Lower leg skin (tissue), 4 donors: Measurements from ENCODE around the gene CHST8. TPM values are rescaled to one million over a fixed set of nuclear protein-coding genes. Genes with fewer than 3 reads are reported as not detected.
"Not testable (repeated sequence)": the region's sequence is repeated elsewhere in the genome, so short reads cannot be mapped to it uniquely, and the experiment has no call there.

Experiments used
- DNase-seq, 2 donors: peaks; one replicate each; pipeline ENCODE4 v3.0.0-alpha.2; 2019; ENCODE audit warnings: low spot score in 2 of 2
- H3K4me3 ChIP-seq: fragments of 200-600 bp; sonication (generic); 2 replicates; pipeline ENCODE4 v1.5.1; 2017; ENCODE audit warnings: mild to moderate bottlenecking, low read depth; ENCODE audit not compliant: poor library complexity, severe bottlenecking
- CTCF ChIP-seq, 3 donors: fragments of 450-650 bp; IDR thresholded peaks; one replicate each; pipeline ENCODE4 v1.5.1; 2016; ENCODE audit warnings: antibody characterized with exemption in 3 of 3, mild to moderate bottlenecking in 3 of 3, moderate library complexity in 2 of 3
- POLR2A ChIP-seq, 2 donors: fragments of 450-650 bp; IDR thresholded peaks; one replicate each; pipeline ENCODE4 v1.6.1; 2016 to 2017; ENCODE audit warnings: antibody characterized with exemption in 2 of 2, mild to moderate bottlenecking in 1 of 2, moderate library complexity in 1 of 2
- WGBS, 2 donors: methylation state at CpG; one replicate each; pipeline ENCODE4 v1.1.5; 2018; 5-methylcytosine and 5-hydroxymethylcytosine counted together
- intact Hi-C: fragments of 100-400 bp; cut with DNase I; formaldehyde crosslinking; loops from one replicate; pipeline ENCODE4 v1.15.0; 2023; ENCODE audit warnings: low total_unique reads
- total RNA-seq, 4 donors: library from RNA; depleted of rRNA; stranded (reverse); fragments of >200 nt; gene quantifications; one replicate each; pipeline ENCODE4 v1.1.0, GENCODE V29; 2016

CHST8 gene
- total RNA-seq, 4 donors from 2014 or later, result 0.19 to 1.6 (median 0.37) TPM; not detected in 1

- WGBS, 2 donors, result 52 to 55% methylated on average over 16 of the region's 16 CpGs
- intact Hi-C loops, result no loop called here
- H3K4me3 ChIP-seq, result no peak overlapping the region
- TF ChIP-seq CTCF (IDR thresholded peaks at IDR 0.05) (no peak), POLR2A (IDR thresholded peaks at IDR 0.05) (no peak)
- peak in 1 of 2 donors; percentile 13 for DNase-seq
These were observed 19.1 kb upstream of the CHST8 start for GRCh38 chr19:33602576-33603204.

DNA sequence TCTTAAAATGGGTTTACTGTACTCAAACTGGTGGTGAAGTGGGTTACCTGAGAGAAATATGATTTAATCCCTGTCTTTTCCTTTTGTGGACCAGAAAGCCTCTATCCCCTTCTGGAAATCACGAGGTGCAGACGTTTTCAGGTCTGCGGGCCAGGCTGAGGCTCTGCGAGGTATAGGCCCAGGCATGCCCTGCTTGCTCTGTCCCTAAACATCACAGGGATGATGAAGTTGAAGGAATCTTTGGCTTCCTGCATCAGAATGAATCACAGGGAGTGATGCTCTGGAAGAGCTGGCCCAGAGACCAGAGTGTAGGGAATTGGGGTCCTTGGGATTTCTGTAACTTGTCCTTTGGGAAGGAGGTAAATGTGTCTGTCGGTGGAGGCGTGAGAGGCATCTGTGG lies 18.4 kb upstream of the CHST8 start:
- peak in 1 of 2 donors; percentile 14 for DNase-seq
- 39 to 52% methylated on average over 6 of the region's 6 CpGs for WGBS, 2 donors
- intact Hi-C loops, result no loop called here
- no peak for TF ChIP-seq POLR2A (IDR thresholded peaks at IDR 0.05)
- no peak overlapping the region for H3K4me3 ChIP-seq

- DNase-seq, result peak in 1 of 2 donors; percentile 29
- TF ChIP-seq CTCF (IDR thresholded peaks at IDR 0.05) (no peak), POLR2A (IDR thresholded peaks at IDR 0.05) (no peak)
- no peak overlapping the region for H3K4me3 ChIP-seq
- WGBS, 2 donors, result 66 to 71% methylated on average over 5 of the region's 5 CpGs
- intact Hi-C loops, result no loop called here
These were observed 17.1 kb upstream of the CHST8 start for GRCh38 chr19:33604651-33605050.

DNA sequence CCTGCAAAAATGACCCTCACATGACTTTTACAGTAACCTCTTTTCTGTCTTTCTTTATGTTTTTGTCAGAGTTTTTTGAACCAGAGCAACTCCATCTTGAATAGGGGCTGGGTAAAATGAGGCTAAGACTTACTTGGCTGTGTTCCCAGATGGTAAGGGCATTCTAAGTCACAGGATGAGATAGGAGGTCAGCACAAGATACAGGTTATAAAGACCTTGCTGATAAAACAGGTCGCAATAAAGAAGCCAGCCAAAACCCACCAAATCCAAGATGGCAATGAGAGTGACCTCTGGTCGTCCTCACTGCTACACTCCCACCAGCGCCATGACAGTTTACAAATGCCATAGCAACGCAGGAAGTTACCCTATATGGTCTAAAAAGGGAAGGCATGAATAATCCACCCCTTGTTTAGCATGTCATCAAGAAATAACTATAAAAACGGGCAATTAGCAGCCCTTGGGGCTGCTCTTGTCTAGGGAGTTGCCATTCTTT lies 15.9 kb upstream of the CHST8 start:
- H3K4me3 ChIP-seq, intact Hi-C loops, DNase-seq: not testable (repeated sequence)
- WGBS, 2 donors, result 50 to 71% methylated on average over 5 of the region's 5 CpGs

GRCh38 chr19:33606556-33606955 lies 15.2 kb upstream of the CHST8 start:
- intact Hi-C loops, result no loop called here
- DNase-seq, result no peak
- no peak overlapping the region for H3K4me3 ChIP-seq
- WGBS, 2 donors, result 31 to 38% methylated on average over 4 of the region's 4 CpGs
- TF ChIP-seq POLR2A (IDR thresholded peaks at IDR 0.05) (no peak), CTCF (IDR thresholded peaks at IDR 0.05) (no peak)

DNA sequence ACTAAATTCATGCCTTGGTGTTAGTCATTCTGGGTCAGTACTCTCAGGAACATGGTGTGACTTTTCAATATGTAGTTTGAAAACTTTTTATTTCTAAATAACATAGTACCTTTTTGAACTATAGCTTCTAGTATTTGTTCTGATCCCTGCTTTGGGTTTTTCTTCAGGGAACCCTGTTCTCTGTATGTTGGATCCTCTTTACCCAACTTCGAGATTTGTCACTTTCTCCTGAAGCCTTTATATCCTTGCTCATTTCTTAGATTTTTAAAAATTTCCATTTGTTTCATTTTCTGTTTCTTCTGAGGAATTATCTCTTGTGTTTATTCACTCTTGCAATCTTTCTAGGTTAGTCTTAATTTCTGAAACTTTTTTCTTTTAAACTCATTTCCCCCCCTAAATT lies 12.4 kb upstream of the CHST8 start:
- TF ChIP-seq CTCF (IDR thresholded peaks at IDR 0.05) (no peak), POLR2A (IDR thresholded peaks at IDR 0.05) (no peak)
- 58 to 73% methylated on average over 1 of the region's 1 CpG for WGBS, 2 donors
- intact Hi-C loops, result no loop called here
- DNase-seq, result no peak
- H3K4me3 ChIP-seq, result no peak overlapping the region

DNA sequence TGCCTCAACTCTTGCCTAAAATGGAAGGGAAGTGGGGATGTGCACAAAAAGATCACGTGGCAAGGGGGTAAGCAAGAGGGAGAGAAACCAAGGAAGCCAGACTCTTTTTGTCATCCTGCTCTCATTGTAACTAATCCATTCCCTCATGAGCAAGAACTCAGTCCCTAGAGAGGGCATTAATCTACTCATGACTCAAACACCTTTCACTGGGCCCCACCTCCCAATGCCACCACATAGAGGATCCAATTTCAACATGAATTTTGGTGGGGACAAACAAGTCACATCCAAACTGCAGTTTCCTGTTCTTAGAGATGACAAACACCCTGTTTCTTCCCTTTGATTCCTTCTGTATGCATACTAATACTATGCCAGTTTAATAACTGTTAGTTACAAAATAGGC lies 11.2 kb upstream of the CHST8 start:
- H3K4me3 ChIP-seq, result no peak overlapping the region
- peak in 1 of 2 donors; percentile 21 for DNase-seq
- intact Hi-C loops, result no loop called here
- TF ChIP-seq CTCF (IDR thresholded peaks at IDR 0.05), result no peak
- TF ChIP-seq POLR2A (IDR thresholded peaks at IDR 0.05), result no peak
- WGBS, 2 donors, result 74 to 86% methylated on average over 1 of the region's 1 CpG
